ENCODE measurements around the gene RNASEH2C. TPM values are rescaled to one million over a fixed set of nuclear protein-coding genes. Genes with fewer than 3 reads are reported as not detected.
"Not testable (repeated sequence)": the region's sequence is repeated elsewhere in the genome, so short reads cannot be mapped to it uniquely, and the experiment has no call there.

The RNASEH2C gene
- total RNA-seq (10 to 100 TPM; 70.9 to 71.1 TPM), polyA plus RNA-seq (ENCODE audit: insufficient read depth, low read depth, low replicate concordance) (29.1 TPM)
- long read RNA-seq, donor 1, transcript RNASEH2C-201 (4 exons, 2,794 nt), result major isoform, 52 of 115 reads
- long read RNA-seq, donor 1, transcript RNASEH2C-203 (3 exons, 2,798 nt), result minor isoform, 9 of 115 reads
- long read RNA-seq, donor 1, partial matches to known transcripts, result 49 of 115 reads
- long read RNA-seq, donor 1, other reads (novel, unspliced or antisense), result 0 of 115 reads
- long read RNA-seq, donor 2, transcript RNASEH2C-203 (3 exons, 2,798 nt), result minor isoform, 5 of 45 reads
- long read RNA-seq, donor 2, transcript RNASEH2C-201 (4 exons, 2,794 nt), result major isoform, 33 of 45 reads
- long read RNA-seq, donor 2, transcript RNASEH2C-209 (2 exons, 2,643 nt), result minor isoform, 5 of 45 reads
- long read RNA-seq, donor 2, partial matches to known transcripts, result 0 of 45 reads
- long read RNA-seq, donor 2, other reads (novel, unspliced or antisense), result 0 of 45 reads

GRCh38 chr11:65720211-65720934, at the start of gene RNASEH2C:
TSS of gene RNASEH2C (minus strand) at chr11:65720798. CDS start at chr11:65720758, 40 bp downstream.
- H3K27me3 ChIP-seq, result no peaks in the 10 kb centered on the region
- 0% methylated on average over 22 to 71 of the region's 76 CpGs for WGBS, 2 donors
- intact Hi-C loops (cut with DNase I; ENCODE audit: low total_unique reads), result no loop called here
- peak; percentile 93 for DNase-seq
- H3K36me3 ChIP-seq (ENCODE audit: low read depth, missing control alignments), result no peaks in the 10 kb centered on the region
- peaks cover 14% of the 10 kb centered on the region for H3K4me1 ChIP-seq
- peak within 1 kb of the TSS; percentile 73 to 83 for H3K4me3 ChIP-seq
- no peaks in the 10 kb centered on the region for H3K9me3 ChIP-seq
- TF ChIP-seq POLR2A (IDR thresholded peaks at IDR 0.05) (no peak), CTCF (IDR thresholded peaks at IDR 0.05) (peak in 1 of 3 experiments; percentile 19)
- peak within 1 kb of the TSS; percentile 70 to 93 for H3K27ac ChIP-seq

- H3K27ac ChIP-seq; H3K36me3 ChIP-seq (ENCODE audit: low read depth, missing control alignments); H3K27me3 ChIP-seq; H3K4me1 ChIP-seq; H3K9me3 ChIP-seq; H3K4me3 ChIP-seq; intact Hi-C loops (cut with DNase I; ENCODE audit: low total_unique reads); DNase-seq: not testable (repeated sequence)
- WGBS, 2 donors, result 74 to 88% methylated on average over 5 of the region's 5 CpGs
These were observed 47.2 kb upstream of the RNASEH2C start for GRCh38 chr11:65767806-65768205.

GRCh38 chr11:65767406-65767805, 46.8 kb upstream of the RNASEH2C start:
- Histone ChIP-seq H3K4me1 (no peaks in the 10 kb centered on the region), H3K27me3 (no peaks in the 10 kb centered on the region), H3K36me3 (ENCODE audit: low read depth, missing control alignments) (no peaks in the 10 kb centered on the region), H3K4me3 (no peak overlapping the region), H3K9me3 (no peaks in the 10 kb centered on the region), H3K27ac (no peak overlapping the region)
- TF ChIP-seq CTCF (IDR thresholded peaks at IDR 0.05) (no peak), POLR2A (IDR thresholded peaks at IDR 0.05) (no peak)
- intact Hi-C loops (cut with DNase I; ENCODE audit: low total_unique reads), result no loop called here
- WGBS, 2 donors, result 63 to 69% methylated on average over 10 of the region's 10 CpGs
- DNase-seq, result no peak

GRCh38 chr11:65766535-65766934, 45.9 kb upstream of the RNASEH2C start:
- H3K27ac ChIP-seq, result no peak overlapping the region
- H3K9me3 ChIP-seq, result no peaks in the 10 kb centered on the region
- TF ChIP-seq POLR2A (IDR thresholded peaks at IDR 0.05) (no peak), CTCF (IDR thresholded peaks at IDR 0.05) (no peak)
- H3K4me3 ChIP-seq, result no peak overlapping the region
- H3K36me3 ChIP-seq (ENCODE audit: low read depth, missing control alignments), result no peaks in the 10 kb centered on the region
- 68 to 74% methylated on average over 7 of the region's 7 CpGs for WGBS, 2 donors
- no peak for DNase-seq
- intact Hi-C loops (cut with DNase I; ENCODE audit: low total_unique reads), result no loop called here
- H3K27me3 ChIP-seq, result no peaks in the 10 kb centered on the region
- H3K4me1 ChIP-seq, result no peaks in the 10 kb centered on the region

- Histone ChIP-seq H3K9me3 (no peaks in the 10 kb centered on the region), H3K27me3 (no peaks in the 10 kb centered on the region), H3K36me3 (ENCODE audit: low read depth, missing control alignments) (no peaks in the 10 kb centered on the region), H3K4me3 (no peak overlapping the region), H3K4me1 (no peaks in the 10 kb centered on the region), H3K27ac (no peak overlapping the region)
- TF ChIP-seq CTCF (IDR thresholded peaks at IDR 0.05), result no peak
- TF ChIP-seq POLR2A (IDR thresholded peaks at IDR 0.05), result no peak
- DNase-seq, result no peak
- intact Hi-C loops (cut with DNase I; ENCODE audit: low total_unique reads), result no loop called here
- WGBS, 2 donors, result 75 to 80% methylated on average over 5 of the region's 5 CpGs
These were observed 43.8 kb upstream of the RNASEH2C start for GRCh38 chr11:65764434-65764833.

- DNase-seq; H3K36me3 ChIP-seq (ENCODE audit: low read depth, missing control alignments); H3K4me1 ChIP-seq; H3K9me3 ChIP-seq; H3K27me3 ChIP-seq; intact Hi-C loops (cut with DNase I; ENCODE audit: low total_unique reads); H3K27ac ChIP-seq: not testable (repeated sequence)
- peak overlapping the region in 1 of 2 donors; percentile 5 for H3K4me3 ChIP-seq
- WGBS, 2 donors, result 71 to 80% methylated on average over 2 to 16 of the region's 29 CpGs
These were observed 42.2 kb upstream of the RNASEH2C start for GRCh38 chr11:65762816-65763215.

- H3K36me3 ChIP-seq (ENCODE audit: low read depth, missing control alignments); H3K4me3 ChIP-seq; intact Hi-C loops (cut with DNase I; ENCODE audit: low total_unique reads); H3K27me3 ChIP-seq; H3K27ac ChIP-seq; H3K4me1 ChIP-seq; H3K9me3 ChIP-seq; DNase-seq: not testable (repeated sequence)
- WGBS, 2 donors, result 49 to 70% methylated on average over 5 of the region's 5 CpGs
These were observed 41.6 kb upstream of the RNASEH2C start for GRCh38 chr11:65762169-65762568.
